Measurements from ENCODE around the gene FOSB. TPM values are rescaled to one million over a fixed set of nuclear protein-coding genes. Genes with fewer than 3 reads are reported as not detected.

Gene FOSB
- total RNA-seq, 1 donor from 2014 or later, result 42.8 TPM

GRCh38 chr19:45517641-45518468, 50.1 kb downstream of the FOSB start:
- H3K36me3 ChIP-seq (ENCODE audit: control insufficient read depth in 3 of 3, insufficient read depth in 3 of 3, low read length in 3 of 3), result peaks cover 8 to 27% (median 17%) of the 10 kb centered on the region in 3 donors

GRCh38 chr19:45518469-45518826, 50.7 kb downstream of the FOSB start:
- no peaks in the 10 kb centered on the region for H3K9me3 ChIP-seq (ENCODE audit: control insufficient read depth in 3 of 3, low read length in 3 of 3)
- peaks cover 18 to 27% (median 24%) of the 10 kb centered on the region in 3 donors for H3K4me1 ChIP-seq (ENCODE audit: control insufficient read depth in 3 of 3, insufficient read depth in 3 of 3, low read length in 3 of 3)
- peaks cover 8 to 28% (median 17%) of the 10 kb centered on the region in 3 donors for H3K36me3 ChIP-seq (ENCODE audit: control insufficient read depth in 3 of 3, insufficient read depth in 3 of 3, low read length in 3 of 3)

More at GRCh38 chr19:45517641-45518468, 50.1 kb downstream of the FOSB start:
- Histone ChIP-seq H3K27me3 (ENCODE audit: control insufficient read depth in 3 of 3, insufficient read depth in 3 of 3, low read length in 3 of 3) (no peaks in the 10 kb centered on the region), H3K4me1 (ENCODE audit: control insufficient read depth in 3 of 3, insufficient read depth in 3 of 3, low read length in 3 of 3) (peaks cover 22 to 30% (median 27%) of the 10 kb centered on the region in 3 donors), H3K27ac (ENCODE audit: low read depth, low read length) (no peak overlapping the region), H3K9ac (ENCODE audit: low read depth in 1 of 3, low read length in 3 of 3) (no peak overlapping the region), H3K9me3 (ENCODE audit: control insufficient read depth in 3 of 3, low read length in 3 of 3) (no peaks in the 10 kb centered on the region), H3K4me3 (ENCODE audit: low read length in 3 of 3) (no peak overlapping the region)

GRCh38 chr19:45522010-45522941, 54.5 kb downstream of the FOSB start:
- Histone ChIP-seq H3K36me3 (ENCODE audit: control insufficient read depth in 3 of 3, insufficient read depth in 3 of 3, low read length in 3 of 3) (peaks cover 11 to 29% (median 26%) of the 10 kb centered on the region in 3 donors), H3K4me3 (ENCODE audit: low read length in 3 of 3) (no peak overlapping the region), H3K9ac (ENCODE audit: low read depth in 1 of 3, low read length in 3 of 3) (no peak overlapping the region), H3K27ac (ENCODE audit: low read depth, low read length) (no peak overlapping the region), H3K27me3 (ENCODE audit: control insufficient read depth in 3 of 3, insufficient read depth in 3 of 3, low read length in 3 of 3) (no peaks in the 10 kb centered on the region), H3K4me1 (ENCODE audit: control insufficient read depth in 3 of 3, insufficient read depth in 3 of 3, low read length in 3 of 3) (peaks cover 4 to 8% (median 7%) of the 10 kb centered on the region in 3 donors), H3K9me3 (ENCODE audit: control insufficient read depth in 3 of 3, low read length in 3 of 3) (no peaks in the 10 kb centered on the region)

More at GRCh38 chr19:45518469-45518826, 50.7 kb downstream of the FOSB start:
- no peak overlapping the region for H3K27ac ChIP-seq (ENCODE audit: low read depth, low read length)
- H3K27me3 ChIP-seq (ENCODE audit: control insufficient read depth in 3 of 3, insufficient read depth in 3 of 3, low read length in 3 of 3), result no peaks in the 10 kb centered on the region
- no peak overlapping the region for H3K4me3 ChIP-seq (ENCODE audit: low read length in 3 of 3)
- no peak overlapping the region for H3K9ac ChIP-seq (ENCODE audit: low read depth in 1 of 3, low read length in 3 of 3)

- no peak overlapping the region for H3K4me3 ChIP-seq (ENCODE audit: low read length in 3 of 3)
- H3K9ac ChIP-seq (ENCODE audit: low read depth in 1 of 3, low read length in 3 of 3), result no peak overlapping the region
- peaks cover 4 to 12% (median 9%) of the 10 kb centered on the region in 3 donors for H3K4me1 ChIP-seq (ENCODE audit: control insufficient read depth in 3 of 3, insufficient read depth in 3 of 3, low read length in 3 of 3)
- H3K9me3 ChIP-seq (ENCODE audit: control insufficient read depth in 3 of 3, low read length in 3 of 3), result no peaks in the 10 kb centered on the region
- H3K27me3 ChIP-seq (ENCODE audit: control insufficient read depth in 3 of 3, insufficient read depth in 3 of 3, low read length in 3 of 3), result peaks cover 0 to 9% (median under 1%) of the 10 kb centered on the region in 3 donors
- no peak overlapping the region for H3K27ac ChIP-seq (ENCODE audit: low read depth, low read length)
- H3K36me3 ChIP-seq (ENCODE audit: control insufficient read depth in 3 of 3, insufficient read depth in 3 of 3, low read length in 3 of 3), result peaks cover 11 to 21% (median 18%) of the 10 kb centered on the region in 3 donors
Measured at GRCh38 chr19:45523642-45524256, 56.0 kb downstream of the FOSB start.

GRCh38 chr19:45524575-45525129, 56.9 kb downstream of the FOSB start:
- Histone ChIP-seq H3K27ac (ENCODE audit: low read depth, low read length) (no peak overlapping the region), H3K4me1 (ENCODE audit: control insufficient read depth in 3 of 3, insufficient read depth in 3 of 3, low read length in 3 of 3) (peaks cover 11 to 16% (median 14%) of the 10 kb centered on the region in 3 donors)

More at GRCh38 chr19:45524575-45525129, 56.9 kb downstream of the FOSB start:
- Histone ChIP-seq H3K9me3 (ENCODE audit: control insufficient read depth in 3 of 3, low read length in 3 of 3) (no peaks in the 10 kb centered on the region), H3K9ac (ENCODE audit: low read depth in 1 of 3, low read length in 3 of 3) (no peak overlapping the region), H3K27me3 (ENCODE audit: control insufficient read depth in 3 of 3, insufficient read depth in 3 of 3, low read length in 3 of 3) (peaks cover 5 to 18% (median 9%) of the 10 kb centered on the region in 3 donors), H3K36me3 (ENCODE audit: control insufficient read depth in 3 of 3, insufficient read depth in 3 of 3, low read length in 3 of 3) (peaks cover 11 to 21% (median 18%) of the 10 kb centered on the region in 3 donors), H3K4me3 (ENCODE audit: low read length in 3 of 3) (no peak overlapping the region)

Small RNA genes within 50 kb of the gene (small RNA-seq; reads per million reads assigned to genes)
- not detected for gene MIR6088

Other genes starting within 250 kb of the FOSB start
- gene EXOC3L2, start 222.6 kb upstream of the FOSB start, total RNA-seq, result 2.1 TPM
- gene MARK4, start 216.7 kb upstream of the FOSB start, total RNA-seq, result 15.7 TPM
- 3,746 TPM for gene CKM, start 145.1 kb upstream of the FOSB start, total RNA-seq
- gene KLC3, start 127.2 kb upstream of the FOSB start, total RNA-seq, result 0.52 TPM
- 7.3 TPM for gene ERCC2, start 97.4 kb upstream of the FOSB start, total RNA-seq
- not detected for gene PPP1R13L, start 62.9 kb upstream of the FOSB start, total RNA-seq
- 7.3 TPM for gene POLR1G, start 61.4 kb upstream of the FOSB start, total RNA-seq
- gene ERCC1, start 44.1 kb upstream of the FOSB start, total RNA-seq, result 56.9 TPM
- gene RTN2, start 29.1 kb downstream of the FOSB start, total RNA-seq, result 45.4 TPM
- 0.52 TPM for gene PPM1N, start 30.4 kb downstream of the FOSB start, total RNA-seq
- 32.4 TPM for gene VASP, start 39.5 kb downstream of the FOSB start, total RNA-seq
- gene OPA3, start 116.8 kb downstream of the FOSB start, total RNA-seq, result 3.7 TPM
- 0.52 TPM for gene GPR4, start 134.2 kb downstream of the FOSB start, total RNA-seq
- 4.7 TPM for gene EML2, start 171.4 kb downstream of the FOSB start, total RNA-seq
- 0.52 TPM for gene GIPR, start 200.2 kb downstream of the FOSB start, total RNA-seq
- gene SNRPD2, start 224.0 kb downstream of the FOSB start, total RNA-seq, result 210 TPM
- gene QPCTL, start 224.7 kb downstream of the FOSB start, total RNA-seq, result 2.6 TPM

Data from skeletal muscle tissue (tissue), 5 donors.